H1 (cell line): ENCODE measurements around the gene OBI1. TPM values are rescaled to one million over a fixed set of nuclear protein-coding genes. Genes with fewer than 3 reads are reported as not detected.

Experiments used
- CTCF ChIA-PET: fragments of 300-600 bp; sonication (Branson Sonifier 250); formaldehyde crosslinking; loops from one replicate; lab custom pipeline; 2021; ENCODE audit not compliant: partially characterized antibody; lab: Charles Lee
- POLR2A ChIA-PET: fragments of 300-600 bp; sonication (Branson Sonifier 250); formaldehyde crosslinking; loops from one replicate; lab custom pipeline; 2021; ENCODE audit warnings: inconsistent platforms; ENCODE audit not compliant: partially characterized antibody; lab: Charles Lee
- DNase-seq, 2 experiments: peaks; one replicate each; pipeline versions ENCODE4 v3.0.0 to v3.0.0-alpha.2; 2010 to 2022; ENCODE audit warnings: low spot score in 2 of 2, low read depth in 1 of 2, mixed read lengths in 1 of 2
- FAIRE-seq: peaks from 2 replicates; lab custom pipeline; 2011; peaks lifted over from hg19 to GRCh38; lab: Jason Lieb, UNC
- H2AFZ ChIP-seq: 2 replicates; pipeline ENCODE4 v1.8.1; 2012; ENCODE audit warnings: low read length, inconsistent platforms
- H2AK5ac ChIP-seq: 2 replicates; pipeline ENCODE4 v1.6.1; 2013; ENCODE audit warnings: low read depth, low read length
- H2BK120ac ChIP-seq: replicated peaks from 2 replicates; pipeline ENCODE3; 2013; ENCODE audit warnings: low read depth, low read length, inconsistent platforms
- H2BK12ac ChIP-seq: 2 replicates; pipeline ENCODE4 v1.6.1; 2013; ENCODE audit warnings: low read depth, low read length
- H2BK15ac ChIP-seq: 2 replicates; pipeline ENCODE4 v1.6.1; 2013; ENCODE audit warnings: low read length
- H2BK20ac ChIP-seq: 2 replicates; pipeline ENCODE4 v1.6.1; 2013; ENCODE audit warnings: low read length
- H2BK5ac ChIP-seq: 2 replicates; pipeline ENCODE4 v1.6.1; 2013; ENCODE audit warnings: low read depth, low read length
- H3K14ac ChIP-seq: 2 replicates; pipeline ENCODE4 v1.6.1; 2013; ENCODE audit warnings: inconsistent platforms; ENCODE audit not compliant: insufficient read length
- H3K18ac ChIP-seq: 2 replicates; pipeline ENCODE4 v1.6.1; 2013; ENCODE audit warnings: low read length; ENCODE audit errors: extremely low read depth
- H3K23ac ChIP-seq: 2 replicates; pipeline ENCODE4 v1.6.1; 2013; ENCODE audit warnings: inconsistent platforms; ENCODE audit not compliant: insufficient read length
- H3K23me2 ChIP-seq: 2 replicates; pipeline ENCODE4 v1.6.1; 2013; ENCODE audit warnings: low read depth, low read length
- H3K27ac ChIP-seq: 2 replicates; pipeline ENCODE4 v1.6.1; 2011; ENCODE audit warnings: low read depth, low read length, inconsistent platforms
- H3K27me3 ChIP-seq, 4 experiments: replicated peaks in 1 of 4; 1 replicate in 1 of 4; 2 replicates in 3 of 4; pipeline versions ENCODE4 v1.6.1 to v1.8.1; 2011 to 2013; ENCODE audit warnings: low read length in 3 of 4, mild to moderate bottlenecking in 3 of 4, inconsistent platforms in 2 of 4, mixed read lengths in 2 of 4, moderate library complexity in 1 of 4; ENCODE audit not compliant: control insufficient read depth in 3 of 4, insufficient read depth in 3 of 4; ENCODE audit errors: extremely low read depth in 1 of 4
- H3K36me3 ChIP-seq, 4 experiments: 2 replicates each; pipeline versions ENCODE4 v1.6.1 to v1.8.1; 2011 to 2013; ENCODE audit warnings: mild to moderate bottlenecking in 4 of 4, low read length in 3 of 4, moderate library complexity in 2 of 4, control low read depth in 1 of 4, inconsistent platforms in 1 of 4; ENCODE audit not compliant: insufficient read depth in 4 of 4, control insufficient read depth in 2 of 4
- H3K4ac ChIP-seq: replicated peaks from 2 replicates; pipeline ENCODE3; 2013; ENCODE audit warnings: low read length, low read depth, mixed read lengths, inconsistent platforms; ENCODE audit not compliant: insufficient read length
- H3K4me1 ChIP-seq, 4 experiments: replicated peaks in 1 of 4; 1 replicate in 1 of 4; 2 replicates in 3 of 4; pipeline versions ENCODE4 v1.6.1 to v1.8.1; 2011 to 2013; ENCODE audit warnings: low read length in 3 of 4, inconsistent platforms in 2 of 4, mixed read lengths in 1 of 4; ENCODE audit not compliant: insufficient read depth in 4 of 4, control insufficient read depth in 3 of 4
- H3K4me2 ChIP-seq, 2 experiments: 2 replicates each; pipeline versions ENCODE4 v1.6.1 to v1.8.1; 2011 to 2013; ENCODE audit warnings: low read depth in 2 of 2, low read length in 2 of 2, control low read depth in 1 of 2, inconsistent platforms in 1 of 2, mild to moderate bottlenecking in 1 of 2; ENCODE audit not compliant: insufficient read depth in 1 of 2
- H3K4me3 ChIP-seq, 4 experiments: fragments of 200-600, 300-600 bp in 1 of 4; sonication (generic), shearing (Covaris generic), sonication (Bioruptor Twin) in 1 of 4; 2 replicates each; pipeline versions ENCODE4 v1.5.1 to v1.8.1; 2011 to 2016; ENCODE audit warnings: low read length in 4 of 4, low read depth in 3 of 4, control low read depth in 2 of 4, inconsistent platforms in 2 of 4, mild to moderate bottlenecking in 2 of 4, mixed read lengths in 1 of 4, moderate library complexity in 1 of 4; ENCODE audit not compliant: insufficient read depth in 2 of 4; ENCODE audit errors: extremely low read depth in 1 of 4
- H3K56ac ChIP-seq: replicated peaks from 2 replicates; pipeline ENCODE3; 2013; ENCODE audit warnings: low read depth, mild to moderate bottlenecking, mixed read lengths, low read length, inconsistent platforms; ENCODE audit not compliant: insufficient read length
- H3K79me1 ChIP-seq: 2 replicates; pipeline ENCODE4 v1.6.1; 2013; ENCODE audit warnings: low read depth, low read length, control low read depth
- H3K79me2 ChIP-seq, 2 experiments: 2 replicates each; pipeline versions ENCODE4 v1.6.1 to v1.8.1; 2012 to 2013; ENCODE audit warnings: low read length in 2 of 2, mild to moderate bottlenecking in 2 of 2, inconsistent platforms in 1 of 2; ENCODE audit not compliant: insufficient read depth in 2 of 2, control insufficient read depth in 1 of 2
- H3K9ac ChIP-seq, 4 experiments: replicated peaks in 1 of 4; 1 replicate in 1 of 4; 2 replicates in 3 of 4; pipeline versions ENCODE4 v1.6.1 to v1.8.1; 2011 to 2013; ENCODE audit warnings: low read depth in 3 of 4, low read length in 3 of 4, control low read depth in 2 of 4, mild to moderate bottlenecking in 2 of 4, moderate library complexity in 2 of 4, inconsistent platforms in 1 of 4; ENCODE audit errors: extremely low read depth in 1 of 4
- H3K9me3 ChIP-seq, 2 experiments: 2 replicates each; pipeline versions ENCODE4 v1.6.1 to v1.8.1; 2012 to 2013; ENCODE audit warnings: mild to moderate bottlenecking in 2 of 2, moderate library complexity in 2 of 2, control low read depth in 1 of 2, inconsistent platforms in 1 of 2, low read depth in 1 of 2, low read length in 1 of 2, mixed read lengths in 1 of 2; ENCODE audit not compliant: insufficient read depth in 2 of 2
- H4K20me1 ChIP-seq, 2 experiments: replicated peaks in 1 of 2; 2 replicates each; pipeline versions ENCODE3 to v1.8.1; 2011 to 2013; ENCODE audit warnings: inconsistent platforms in 2 of 2, low read length in 2 of 2, mild to moderate bottlenecking in 1 of 2; ENCODE audit not compliant: insufficient read depth in 2 of 2, control insufficient read depth in 1 of 2
- H4K5ac ChIP-seq: 2 replicates; pipeline ENCODE4 v1.6.1; 2013; ENCODE audit warnings: low read length, low read depth, mixed read lengths, inconsistent platforms; ENCODE audit not compliant: insufficient read length
- H4K8ac ChIP-seq: 2 replicates; pipeline ENCODE4 v1.8.0; 2013; ENCODE audit warnings: mild to moderate bottlenecking, moderate library complexity, low read length, inconsistent platforms; ENCODE audit not compliant: insufficient read depth; ENCODE audit errors: extremely low read depth
- H4K91ac ChIP-seq: replicated peaks from 2 replicates; pipeline ENCODE3; 2013; ENCODE audit warnings: low read length, mixed read lengths, inconsistent platforms; ENCODE audit not compliant: insufficient read length
- EP300 ChIP-seq, 2 experiments: IDR thresholded peaks; 1 replicate in 1 of 2; 2 replicates in 1 of 2; pipeline ENCODE4 v1.6.1; 2011 to 2012; ENCODE audit warnings: low read depth in 2 of 2, low read length in 2 of 2, mild to moderate bottlenecking in 2 of 2, borderline replicate concordance in 1 of 2, inconsistent platforms in 1 of 2, moderate library complexity in 1 of 2
- HDAC2 ChIP-seq, 2 experiments: fragments of 300-600 bp in 1 of 2; sonication (generic) in 1 of 2; IDR thresholded peaks; 2 replicates each; pipeline ENCODE4 v1.6.1; 2011 to 2012; ENCODE audit warnings: low read depth in 2 of 2, low read length in 2 of 2, mild to moderate bottlenecking in 2 of 2, moderate library complexity in 2 of 2, borderline replicate concordance in 1 of 2, inconsistent platforms in 1 of 2
- KDM4A ChIP-seq: IDR thresholded peaks from one replicate; pipeline ENCODE4 v1.7.1; 2012; ENCODE audit warnings: low read depth, mild to moderate bottlenecking, moderate library complexity, low read length, inconsistent platforms; ENCODE audit not compliant: severe bottlenecking
- NANOG ChIP-seq: IDR thresholded peaks from 2 replicates; pipeline ENCODE4 v1.6.1; 2011; ENCODE audit warnings: low read length, low read depth, mild to moderate bottlenecking, inconsistent platforms; ENCODE audit not compliant: insufficient read depth, poor library complexity, severe bottlenecking
- SIRT6 ChIP-seq: IDR thresholded peaks from one replicate; pipeline ENCODE4 v1.7.1; 2012; ENCODE audit warnings: low read length, inconsistent platforms
- WGBS, 2 experiments: shearing (Covaris generic) in 1 of 2; methylation state at CpG; one replicate each; pipeline versions ENCODE4 v1.1.6 to v1.1.7; 2013 to 2015; ENCODE audit warnings: low lambda C conversion rate in 2 of 2, mixed read lengths in 2 of 2, inconsistent platforms in 1 of 2, low coverage in 1 of 2, missing lambda C conversion rate in 1 of 2; ENCODE audit not compliant: insufficient replicate concordance in 2 of 2, insufficient coverage in 1 of 2, insufficient read length in 1 of 2; ENCODE audit errors: extremely low coverage in 1 of 2, missing lambda C conversion rate in 1 of 2; 5-methylcytosine and 5-hydroxymethylcytosine counted together
- polyA plus RNA-seq, 7 experiments: library from polyadenylated mRNA; depleted of rRNA in 3 of 7; stranded (reverse) in 5 of 7; unstranded in 2 of 7; fragments of >200 nt in 5 of 7; fragments of 200-250 nt in 2 of 7; gene quantifications; 1 replicate in 5 of 7; 2 replicates in 1 of 7; 4 replicates in 1 of 7; pipeline versions ENCODE4 v1.2.1 to v1.2.3, GENCODE V29; 2011 to 2013; ENCODE audit warnings: missing spikeins in 2 of 7, mixed read lengths in 2 of 7
- total RNA-seq: library from RNA; stranded (reverse); fragmentation: NEBNext Ultra II Directional; extraction: Animal tissue kit (Norgen Biotek cat#: 25700); gene quantifications from 2 replicates; pipeline ENCODE4 v1.2.1, GENCODE V29; 2021

Gene OBI1
- total and polyA plus RNA-seq, 2 of the 8 experiments (the other 6 are each of a cell fraction or from before 2014, with no cell fraction given): 7.1 to 14.3 TPM

GRCh38 chr13:78652651-78653050 is 6.3 kb downstream of the OBI1 start:
- no peak overlapping the region for H4K91ac ChIP-seq
- POLR2A ChIA-PET: no interaction called here
- no peak overlapping the region for H2AK5ac ChIP-seq
- no peak overlapping the region for H2BK5ac ChIP-seq
- no peak overlapping the region for H3K56ac ChIP-seq
- peaks cover 0 to 4% (median 0%) of the 10 kb centered on the region in 4 experiments; a peak in 1 of 7 replicates for H3K27me3 ChIP-seq
- H3K23me2 ChIP-seq: no peaks in the 10 kb centered on the region; the same call in 1 of the 2 replicates
- H3K4ac ChIP-seq: no peak overlapping the region
- H3K27ac ChIP-seq: no peak overlapping the region
- H3K23ac ChIP-seq: no peak overlapping the region
- DNase-seq (no peak), FAIRE-seq (no peak)
- 84% methylated on average over 1 of the region's 1 CpG; no CpG with 5 or more reads in 1 of the 2 experiments for WGBS, 2 experiments
- H2AFZ ChIP-seq: no peak overlapping the region
- H3K79me2 ChIP-seq: peaks cover 14 to 96% of the 10 kb centered on the region in 2 experiments
- H3K18ac ChIP-seq: no peak overlapping the region
- no peak overlapping the region for H3K4me3 ChIP-seq
- H2BK12ac ChIP-seq: no peak overlapping the region
- H2BK20ac ChIP-seq: no peak overlapping the region
- H4K8ac ChIP-seq: no peak overlapping the region
- no peaks in the 10 kb centered on the region for H3K9me3 ChIP-seq
- H2BK15ac ChIP-seq: no peak overlapping the region
- peaks cover 0 to 3% (median 0%) of the 10 kb centered on the region in 4 experiments; a peak in 1 of 8 replicates for H3K36me3 ChIP-seq
- no peak for TF ChIP-seq KDM4A
- no peak for TF ChIP-seq SIRT6
- TF ChIP-seq NANOG: no peak
- no peak for TF ChIP-seq EP300 (IDR thresholded peaks at IDR 0.05; ENCODE audit: borderline replicate concordance in 1 of 2, low read depth in 2 of 2, low read length in 2 of 2)
- TF ChIP-seq HDAC2 (IDR thresholded peaks at IDR 0.05; ENCODE audit: borderline replicate concordance in 1 of 2, low read depth in 2 of 2, low read length in 2 of 2): no peak
- H3K4me2 ChIP-seq: no peak overlapping the region; a peak in 1 of 4 replicates
- no peak overlapping the region for H4K5ac ChIP-seq
- H3K14ac ChIP-seq: no peak overlapping the region
- H2BK120ac ChIP-seq: no peak overlapping the region
- peaks cover 9% of the 10 kb centered on the region for H3K79me1 ChIP-seq
- CTCF ChIA-PET: no interaction called here
- H3K4me1 ChIP-seq: peaks cover 0 to 16% (median 8%) of the 10 kb centered on the region in 4 experiments; a peak in 4 of 7 replicates
- peaks cover 10 to 30% of the 10 kb centered on the region in 2 experiments for H4K20me1 ChIP-seq
- H3K9ac ChIP-seq: no peak overlapping the region
